ENCODE measurements around the gene FIBIN.
"Not testable (repeated sequence)": the region's sequence is repeated elsewhere in the genome, so short reads cannot be mapped to it uniquely, and the experiment has no call there.

Gene FIBIN

DNA sequence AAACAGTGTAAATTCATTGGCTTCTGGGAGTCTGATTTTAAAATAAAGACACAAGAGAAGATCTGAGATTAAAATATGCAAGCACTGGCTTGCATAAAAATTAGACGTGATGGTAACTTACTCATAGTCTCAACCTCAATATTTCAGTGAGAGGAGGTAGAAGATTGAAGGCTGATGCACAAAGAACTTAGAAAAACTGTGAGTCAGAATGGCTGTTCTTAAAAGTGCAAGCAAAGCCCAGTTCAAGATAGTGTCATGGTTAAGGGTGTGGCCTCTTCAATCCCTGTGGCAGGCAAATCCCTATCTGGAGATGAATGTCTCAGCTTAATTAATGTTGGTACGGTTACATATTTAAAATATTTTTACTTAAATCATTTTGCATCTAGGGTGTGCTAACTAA lies 33.6 kb upstream of the FIBIN start:
- TF ChIP-seq, protein P1, sequence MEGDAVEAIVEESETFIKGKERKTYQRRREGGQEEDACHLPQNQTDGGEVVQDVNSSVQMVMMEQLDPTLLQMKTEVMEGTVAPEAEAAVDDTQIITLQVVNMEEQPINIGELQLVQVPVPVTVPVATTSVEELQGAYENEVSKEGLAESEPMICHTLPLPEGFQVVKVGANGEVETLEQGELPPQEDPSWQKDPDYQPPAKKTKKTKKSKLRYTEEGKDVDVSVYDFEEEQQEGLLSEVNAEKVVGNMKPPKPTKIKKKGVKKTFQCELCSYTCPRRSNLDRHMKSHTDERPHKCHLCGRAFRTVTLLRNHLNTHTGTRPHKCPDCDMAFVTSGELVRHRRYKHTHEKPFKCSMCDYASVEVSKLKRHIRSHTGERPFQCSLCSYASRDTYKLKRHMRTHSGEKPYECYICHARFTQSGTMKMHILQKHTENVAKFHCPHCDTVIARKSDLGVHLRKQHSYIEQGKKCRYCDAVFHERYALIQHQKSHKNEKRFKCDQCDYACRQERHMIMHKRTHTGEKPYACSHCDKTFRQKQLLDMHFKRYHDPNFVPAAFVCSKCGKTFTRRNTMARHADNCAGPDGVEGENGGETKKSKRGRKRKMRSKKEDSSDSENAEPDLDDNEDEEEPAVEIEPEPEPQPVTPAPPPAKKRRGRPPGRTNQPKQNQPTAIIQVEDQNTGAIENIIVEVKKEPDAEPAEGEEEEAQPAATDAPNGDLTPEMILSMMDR (IDR thresholded peaks at IDR 0.05; ENCODE audit: insufficient read depth, low read depth, low read length, missing control alignments) = no peak

DNA sequence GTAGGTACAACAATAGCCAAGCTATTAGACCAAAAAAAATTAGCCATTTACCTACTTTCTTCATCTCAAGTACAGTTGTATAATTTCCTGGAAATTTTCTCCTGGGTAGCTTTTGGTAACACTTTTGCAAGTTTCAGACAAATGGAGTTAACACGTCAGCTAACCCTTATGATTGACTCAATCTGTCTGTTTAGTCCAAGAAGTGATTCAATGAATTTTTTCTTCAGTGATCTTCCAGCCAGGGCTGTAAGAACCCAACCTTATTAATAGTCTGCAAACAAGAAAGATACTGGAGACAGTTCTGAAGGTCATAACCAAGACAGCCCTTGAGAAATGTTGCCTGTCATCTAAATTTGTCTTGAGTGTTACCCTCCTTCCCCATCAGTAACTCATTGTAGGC lies 30.1 kb upstream of the FIBIN start:
- TF ChIP-seq, protein P1 (IDR thresholded peaks at IDR 0.05; ENCODE audit: insufficient read depth, low read depth, low read length, missing control alignments) = no peak
- no peak overlapping the region for H3K4me3 ChIP-seq (ENCODE audit: low read length)
- no peak for DNase-seq (ENCODE audit: low read depth)

More for the DNA sequence above, 33.6 kb upstream of the FIBIN start:
- H3K4me3 ChIP-seq (ENCODE audit: low read length) = no peak overlapping the region
- DNase-seq (ENCODE audit: low read depth) = peak; percentile 91

DNA sequence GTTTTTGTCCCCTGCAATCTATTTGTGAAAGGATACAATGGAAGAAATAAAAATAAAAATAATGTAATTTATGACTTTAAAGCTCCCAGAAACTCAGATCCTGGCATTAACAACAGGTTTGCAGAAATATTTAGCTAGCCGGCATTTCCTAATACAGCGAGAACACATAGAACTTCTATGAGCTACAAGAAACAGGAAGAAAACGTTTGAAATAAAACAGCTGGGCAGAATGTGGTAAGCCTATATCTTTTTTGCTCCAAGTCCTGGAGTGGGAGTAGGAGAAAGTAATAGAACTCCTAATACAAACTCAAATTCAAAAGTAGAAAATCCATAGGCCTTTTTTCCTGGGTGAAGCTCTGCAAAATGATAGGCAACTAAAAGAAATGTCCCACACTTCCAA lies 29.6 kb upstream of the FIBIN start:
- H3K4me3 ChIP-seq (ENCODE audit: low read length) = no peak overlapping the region
- TF ChIP-seq, protein P1 (IDR thresholded peaks at IDR 0.05; ENCODE audit: insufficient read depth, low read depth, low read length, missing control alignments) = no peak
- no peak for DNase-seq (ENCODE audit: low read depth)

DNA sequence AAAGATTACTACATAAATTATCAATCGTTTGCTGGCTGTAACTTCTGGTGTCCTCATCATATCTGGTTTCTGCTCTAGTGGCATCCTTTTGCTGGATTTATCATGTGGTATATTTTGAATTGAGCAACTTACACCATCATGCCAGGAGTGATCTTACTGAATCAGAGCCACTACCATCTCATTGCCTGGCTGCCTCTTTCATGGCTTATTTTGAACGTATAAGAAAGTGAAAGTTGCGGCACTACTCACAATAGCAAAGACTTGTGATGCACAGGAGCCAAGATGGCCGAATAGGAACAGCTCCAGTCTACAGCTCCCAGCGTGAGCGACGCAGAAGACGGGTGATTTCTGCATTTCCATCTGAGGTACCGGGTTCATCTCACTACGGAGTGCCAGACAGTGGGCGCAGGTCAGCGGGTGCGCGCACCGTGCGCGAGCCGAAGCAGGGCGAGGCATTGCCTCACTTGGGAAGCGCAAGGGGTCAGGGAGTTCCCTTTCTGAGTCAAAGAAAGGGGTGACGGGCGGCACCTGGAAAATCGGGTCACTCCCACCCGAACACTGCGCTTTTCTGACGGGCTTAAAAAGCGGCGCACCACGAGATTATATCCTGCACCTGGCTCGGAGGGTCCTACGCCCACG lies 28.9 kb upstream of the FIBIN start:
- H3K4me3 ChIP-seq (ENCODE audit: low read length); DNase-seq (ENCODE audit: low read depth): not testable (repeated sequence)

DNA sequence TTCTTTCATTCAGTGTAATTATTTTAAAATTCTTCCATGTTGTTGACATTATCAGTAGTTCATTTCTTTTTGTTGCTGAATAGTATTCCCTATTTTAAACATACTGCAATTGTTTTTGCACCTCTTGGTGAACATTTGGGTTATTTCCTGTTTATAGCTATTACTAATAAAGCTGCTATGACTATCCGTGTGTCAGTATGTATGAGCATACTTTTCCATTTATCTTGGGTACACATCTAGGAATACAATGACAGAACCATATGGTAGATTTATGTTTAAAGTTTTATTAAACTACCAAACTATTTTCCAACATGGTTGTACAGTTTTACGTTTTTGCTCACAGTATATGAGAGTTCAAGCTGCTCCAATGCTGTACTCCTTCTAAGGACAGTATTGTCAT lies 22.0 kb upstream of the FIBIN start:
- no peak overlapping the region for H3K4me3 ChIP-seq (ENCODE audit: low read length)
- TF ChIP-seq, protein P1 (IDR thresholded peaks at IDR 0.05; ENCODE audit: insufficient read depth, low read depth, low read length, missing control alignments) = no peak
- no peak for DNase-seq (ENCODE audit: low read depth)

DNA sequence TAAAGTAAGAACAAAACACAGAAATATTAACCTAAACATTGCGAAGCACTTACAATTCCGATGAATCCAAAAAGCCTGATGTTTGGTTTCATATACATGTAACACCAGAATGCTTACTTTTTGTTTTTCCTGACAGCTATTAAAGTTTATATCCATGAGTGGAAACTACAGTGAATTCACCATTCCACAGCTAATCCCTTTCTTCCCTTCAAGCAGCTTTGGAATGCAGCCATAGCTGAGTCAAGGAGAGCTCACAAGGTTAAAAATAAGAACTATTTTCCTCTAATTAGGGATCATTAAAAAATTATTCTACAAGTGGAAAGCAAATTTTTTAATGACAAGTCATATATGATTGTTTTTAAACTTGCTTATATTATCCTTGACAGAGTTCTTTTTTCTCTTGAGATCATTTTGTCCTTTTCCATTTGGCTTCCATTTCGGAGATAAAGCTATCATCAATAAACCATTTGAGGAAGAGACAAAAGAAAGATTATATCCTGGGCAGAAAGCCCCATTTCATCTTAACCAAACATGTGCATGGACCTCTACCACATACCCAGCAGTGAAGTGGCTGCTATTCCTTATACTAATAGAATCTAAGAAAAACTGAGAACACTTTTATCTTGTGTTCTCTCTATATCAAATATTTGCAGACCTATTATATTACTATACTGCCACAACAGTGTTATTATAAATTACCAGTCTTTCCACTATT lies 19.7 kb upstream of the FIBIN start:
- TF ChIP-seq, protein P1 (IDR thresholded peaks at IDR 0.05; ENCODE audit: insufficient read depth, low read depth, low read length, missing control alignments) = no peak
- peak; percentile 35 for DNase-seq (ENCODE audit: low read depth)
- no peak overlapping the region for H3K4me3 ChIP-seq (ENCODE audit: low read length)

DNA sequence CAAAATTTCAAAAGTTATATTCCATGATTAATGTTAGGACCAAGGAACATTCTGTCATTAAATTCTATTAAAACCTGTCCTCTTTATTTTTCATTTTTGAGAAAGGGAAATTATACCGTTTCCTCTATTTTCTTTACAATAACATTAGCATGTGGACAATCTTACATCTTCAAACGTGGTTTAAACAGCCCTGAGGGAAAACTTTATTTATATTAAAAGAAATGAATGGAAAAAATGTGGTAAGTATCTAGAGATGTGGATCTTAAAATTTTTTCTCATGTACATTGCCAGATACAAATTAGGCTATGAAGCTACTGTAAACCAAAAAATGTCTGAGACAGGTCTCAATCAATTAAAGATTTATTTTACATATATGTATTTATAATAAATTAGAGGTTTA lies 18.9 kb upstream of the FIBIN start:
- TF ChIP-seq, protein P1 (IDR thresholded peaks at IDR 0.05; ENCODE audit: insufficient read depth, low read depth, low read length, missing control alignments) = no peak
- DNase-seq (ENCODE audit: low read depth) = no peak
- H3K4me3 ChIP-seq (ENCODE audit: low read length) = no peak overlapping the region
